Hepatocyte (in vitro differentiated cells): ENCODE data around the gene PTPRU. TPM values are rescaled to one million over a fixed set of nuclear protein-coding genes. Genes with fewer than 3 reads are reported as not detected.

Experiments used
- DNase-seq: peaks from one replicate; pipeline ENCODE4 v3.0.0-alpha.2; 2016; ENCODE audit warnings: low spot score
- H2AFZ ChIP-seq: fragments of 200-600 bp; sonication (generic); 2 replicates; pipeline ENCODE4 v1.6.0; 2016; ENCODE audit warnings: antibody characterized with exemption, mild to moderate bottlenecking
- H3K27ac ChIP-seq: fragments of 200-600 bp; sonication (generic); 2 replicates; pipeline ENCODE4 v1.5.1; 2016; ENCODE audit warnings: mild to moderate bottlenecking
- H3K27me3 ChIP-seq: fragments of 200-600 bp; sonication (generic); 2 replicates; pipeline ENCODE4 v1.6.1; 2016
- H3K36me3 ChIP-seq: fragments of 200-600 bp; sonication (generic); replicated peaks from 2 replicates; pipeline ENCODE4 v1.5.1; 2016; ENCODE audit warnings: low read depth; ENCODE audit not compliant: insufficient read depth
- H3K4me1 ChIP-seq: fragments of 200-600 bp; sonication (generic); 2 replicates; pipeline ENCODE4 v1.5.1; 2016; ENCODE audit warnings: mild to moderate bottlenecking, moderate library complexity; ENCODE audit not compliant: insufficient read depth
- H3K4me2 ChIP-seq: fragments of 200-600 bp; sonication (generic); 2 replicates; pipeline ENCODE4 v1.6.0; 2016
- H3K4me3 ChIP-seq: fragments of 200-600 bp; sonication (generic); 2 replicates; pipeline ENCODE4 v1.5.1; 2016; ENCODE audit warnings: mild to moderate bottlenecking
- H3K79me2 ChIP-seq: fragments of 200-600 bp; sonication (generic); 2 replicates; pipeline ENCODE4 v1.6.0; 2017; ENCODE audit warnings: mild to moderate bottlenecking
- H3K9me2 ChIP-seq: fragments of 200-600 bp; sonication (generic); replicated peaks from 2 replicates; pipeline ENCODE4 v1.6.0; 2017; ENCODE audit warnings: mild to moderate bottlenecking; ENCODE audit not compliant: insufficient read depth
- H3K9me3 ChIP-seq: fragments of 200-600 bp; sonication (generic); 2 replicates; pipeline ENCODE4 v1.5.1; 2016; ENCODE audit warnings: low read depth, mild to moderate bottlenecking
- H4K20me1 ChIP-seq: fragments of 200-600 bp; sonication (generic); 2 replicates; pipeline ENCODE4 v1.6.0; 2016; ENCODE audit warnings: mild to moderate bottlenecking; ENCODE audit not compliant: insufficient read depth, poor library complexity, severe bottlenecking
- CTCF ChIP-seq: fragments of 200-600 bp; sonication (generic); IDR thresholded peaks from 2 replicates; pipeline ENCODE4 v1.5.1; 2016; ENCODE audit warnings: antibody characterized with exemption, mild to moderate bottlenecking; ENCODE audit not compliant: poor library complexity
- EZH2 ChIP-seq: fragments of 200-600 bp; sonication (generic); IDR thresholded peaks from 2 replicates; pipeline ENCODE4 v1.6.1; 2016; ENCODE audit warnings: antibody characterized with exemption, mild to moderate bottlenecking, borderline replicate concordance
- EZH2phosphoT487 ChIP-seq: fragments of 200-600 bp; sonication (generic); IDR thresholded peaks from one replicate; pipeline ENCODE4 v1.6.1; 2018; ENCODE audit warnings: antibody characterized with exemption, mild to moderate bottlenecking, low read depth, moderate library complexity; ENCODE audit not compliant: unreplicated experiment, severe bottlenecking
- WGBS: methylation state at CpG from one replicate; pipeline ENCODE4 v1.1.6; 2016; ENCODE audit warnings: low lambda C conversion rate; ENCODE audit errors: missing lambda C conversion rate; 5-methylcytosine and 5-hydroxymethylcytosine counted together
- polyA plus RNA-seq: library from polyadenylated mRNA; unstranded; fragments of >200 nt; fragmentation: Nextera tagmentation; extraction: Ambion mirVana; gene quantifications from 2 replicates; pipeline ENCODE4 v1.2.1, GENCODE V29; 2016
- total RNA-seq: library from RNA; depleted of rRNA; stranded (reverse); fragments of >200 nt; gene quantifications from 2 replicates; pipeline ENCODE4 v1.2.3, GENCODE V29; 2014

PTPRU gene
- total and polyA plus RNA-seq, 2 experiments from 2014 or later = 34.3 to 38.7 TPM

GRCh38 chr1:29282924-29283803 is 46.8 kb downstream of the PTPRU start:
- no peaks in the 10 kb centered on the region for H3K79me2 ChIP-seq
- no peak overlapping the region for H3K4me3 ChIP-seq
- no peaks in the 10 kb centered on the region for H3K9me2 ChIP-seq
- H3K27me3 ChIP-seq = no peaks in the 10 kb centered on the region
- H4K20me1 ChIP-seq = no peaks in the 10 kb centered on the region
- H3K9me3 ChIP-seq = no peaks in the 10 kb centered on the region
- no peak overlapping the region for H3K27ac ChIP-seq
- peak; percentile 72 for DNase-seq
- H3K4me1 ChIP-seq = no peaks in the 10 kb centered on the region
- TF ChIP-seq EZH2phosphoT487 (no peak), CTCF (no peak), EZH2 (no peak)
- no peak overlapping the region for H2AFZ ChIP-seq
- no peaks in the 10 kb centered on the region for H3K36me3 ChIP-seq
- no peak overlapping the region for H3K4me2 ChIP-seq
- 38% methylated on average over 6 of the region's 16 CpGs for WGBS

- Histone ChIP-seq H3K4me1 (no peaks in the 10 kb centered on the region), H3K27ac (no peak overlapping the region), H3K36me3 (no peaks in the 10 kb centered on the region), H3K4me2 (no peak overlapping the region), H3K9me2 (no peaks in the 10 kb centered on the region), H4K20me1 (no peaks in the 10 kb centered on the region), H3K4me3 (no peak overlapping the region), H3K27me3 (no peaks in the 10 kb centered on the region), H3K9me3 (no peaks in the 10 kb centered on the region), H2AFZ (no peak overlapping the region), H3K79me2 (no peaks in the 10 kb centered on the region)
- DNase-seq = no peak
- WGBS = 86% methylated on average over 10 of the region's 10 CpGs
- TF ChIP-seq CTCF (no peak), EZH2 (no peak), EZH2phosphoT487 (no peak)
These were observed 47.5 kb downstream of the PTPRU start for GRCh38 chr1:29283804-29284195.

- no peak overlapping the region for H2AFZ ChIP-seq
- no peak overlapping the region for H3K27ac ChIP-seq
- no peaks in the 10 kb centered on the region for H3K79me2 ChIP-seq
- DNase-seq = no peak
- no peak for TF ChIP-seq CTCF
- TF ChIP-seq EZH2 = no peak
- no peak for TF ChIP-seq EZH2phosphoT487
- no peaks in the 10 kb centered on the region for H3K36me3 ChIP-seq
- no peak overlapping the region for H3K4me2 ChIP-seq
- no peaks in the 10 kb centered on the region for H3K9me2 ChIP-seq
- WGBS = 93% methylated on average over 8 of the region's 8 CpGs
- no peaks in the 10 kb centered on the region for H3K9me3 ChIP-seq
- H3K4me3 ChIP-seq = no peak overlapping the region
- no peaks in the 10 kb centered on the region for H3K4me1 ChIP-seq
- no peaks in the 10 kb centered on the region for H4K20me1 ChIP-seq
- H3K27me3 ChIP-seq = no peaks in the 10 kb centered on the region
These were observed 48.1 kb downstream of the PTPRU start for GRCh38 chr1:29284286-29284960.
